ENCODE measurements around the gene NEDD4L.

- TF ChIP-seq YY1 (IDR thresholded peaks at IDR 0.05; ENCODE audit: insufficient read depth, insufficient read length) (no peak), ZNF274 (IDR thresholded peaks at IDR 0.05; ENCODE audit: low read depth, low read length) (no peak), SUZ12 (IDR thresholded peaks at IDR 0.05; ENCODE audit: extremely low read depth, insufficient read depth, insufficient read length) (no peak)
Observed at GRCh38 chr18:58344861-58345463, 300.9 kb downstream of the NEDD4L start.

Measured in NT2/D1 (cell line).